ENCODE results near the gene ROBO1. TPM values are rescaled to one million over a fixed set of nuclear protein-coding genes. Genes with fewer than 3 reads are reported as not detected.

Gene ROBO1
- total RNA-seq, 2 donors from 2014 or later = not detected

- H3K9me3 ChIP-seq (ENCODE audit: control insufficient read depth, low read length, poor library complexity, severe bottlenecking) = no peaks in the 10 kb centered on the region
- ATAC-seq (no peak), DNase-seq (no peak)
- Mint-ChIP-seq H3K4me1 (no peaks in the 10 kb centered on the region), H3K27ac (no peak overlapping the region), H3K36me3 (ENCODE audit: low read depth) (no peaks in the 10 kb centered on the region), H3K27me3 (no peaks in the 10 kb centered on the region), H3K4me3 (no peak overlapping the region)
Observed at GRCh38 chr3:79264892-79265291, 502.9 kb downstream of the ROBO1 start.

- Mint-ChIP-seq H3K36me3 (ENCODE audit: low read depth) (no peaks in the 10 kb centered on the region), H3K4me3 (no peak overlapping the region), H3K4me1 (no peaks in the 10 kb centered on the region), H3K27ac (no peak overlapping the region), H3K27me3 (no peaks in the 10 kb centered on the region)
- DNase-seq (no peak), ATAC-seq (no peak)
- H3K9me3 ChIP-seq (ENCODE audit: control insufficient read depth, low read length, poor library complexity, severe bottlenecking) = no peaks in the 10 kb centered on the region
Observed at GRCh38 chr3:79263423-79263822, 504.4 kb downstream of the ROBO1 start.

- Mint-ChIP-seq H3K27me3 (no peaks in the 10 kb centered on the region), H3K4me1 (no peaks in the 10 kb centered on the region), H3K36me3 (ENCODE audit: low read depth) (no peaks in the 10 kb centered on the region), H3K27ac (no peak overlapping the region), H3K4me3 (no peak overlapping the region)
- no peak for DNase-seq
- peaks cover 2% of the 10 kb centered on the region for H3K9me3 ChIP-seq (ENCODE audit: control insufficient read depth, low read length, poor library complexity, severe bottlenecking)
- no peak for ATAC-seq
Observed at GRCh38 chr3:79258479-79258878, 509.3 kb downstream of the ROBO1 start.

GRCh38 chr3:79257791-79258190 lies 510.0 kb downstream of the ROBO1 start:
- DNase-seq (no peak), ATAC-seq (no peak)
- Mint-ChIP-seq H3K27ac (no peak overlapping the region), H3K27me3 (no peaks in the 10 kb centered on the region), H3K4me1 (no peaks in the 10 kb centered on the region), H3K36me3 (ENCODE audit: low read depth) (no peaks in the 10 kb centered on the region), H3K4me3 (no peak overlapping the region)
- peaks cover 2% of the 10 kb centered on the region for H3K9me3 ChIP-seq (ENCODE audit: control insufficient read depth, low read length, poor library complexity, severe bottlenecking)

- ATAC-seq (no peak), DNase-seq (no peak)
- H3K4me1 Mint-ChIP-seq = no peaks in the 10 kb centered on the region
- peaks cover 2% of the 10 kb centered on the region for H3K9me3 ChIP-seq (ENCODE audit: control insufficient read depth, low read length, poor library complexity, severe bottlenecking)
- H3K27me3 Mint-ChIP-seq = no peaks in the 10 kb centered on the region
- no peaks in the 10 kb centered on the region for H3K36me3 Mint-ChIP-seq (ENCODE audit: low read depth)
- no peak overlapping the region for H3K4me3 Mint-ChIP-seq
- no peak overlapping the region for H3K27ac Mint-ChIP-seq
Observed at GRCh38 chr3:79255702-79256101, 512.1 kb downstream of the ROBO1 start.

- Mint-ChIP-seq H3K4me1 (no peaks in the 10 kb centered on the region), H3K27me3 (no peaks in the 10 kb centered on the region), H3K27ac (no peak overlapping the region), H3K4me3 (no peak overlapping the region), H3K36me3 (ENCODE audit: low read depth) (no peaks in the 10 kb centered on the region)
- ATAC-seq (no peak), DNase-seq (no peak)
- peaks cover 2% of the 10 kb centered on the region for H3K9me3 ChIP-seq (ENCODE audit: control insufficient read depth, low read length, poor library complexity, severe bottlenecking)
Observed at GRCh38 chr3:79255292-79255691, 512.5 kb downstream of the ROBO1 start.

- H3K36me3 Mint-ChIP-seq (ENCODE audit: low read depth) = no peaks in the 10 kb centered on the region
- no peaks in the 10 kb centered on the region for H3K27me3 Mint-ChIP-seq
- DNase-seq (no peak), ATAC-seq (no peak)
- H3K9me3 ChIP-seq (ENCODE audit: control insufficient read depth, low read length, poor library complexity, severe bottlenecking) = peaks cover 2% of the 10 kb centered on the region
- no peak overlapping the region for H3K27ac Mint-ChIP-seq
- no peaks in the 10 kb centered on the region for H3K4me1 Mint-ChIP-seq
- H3K4me3 Mint-ChIP-seq = no peak overlapping the region
Observed at GRCh38 chr3:79253704-79254103, 514.1 kb downstream of the ROBO1 start.

- H3K9me3 ChIP-seq (ENCODE audit: control insufficient read depth, low read length, poor library complexity, severe bottlenecking) = peaks cover 2% of the 10 kb centered on the region
- Mint-ChIP-seq H3K4me3 (no peak overlapping the region), H3K4me1 (no peaks in the 10 kb centered on the region), H3K36me3 (ENCODE audit: low read depth) (no peaks in the 10 kb centered on the region), H3K27me3 (no peaks in the 10 kb centered on the region), H3K27ac (no peak overlapping the region)
- no peak for ATAC-seq
- no peak for DNase-seq
Observed at GRCh38 chr3:79253271-79253670, 514.5 kb downstream of the ROBO1 start.

GRCh38 chr3:79250746-79251145 lies 517.1 kb downstream of the ROBO1 start:
- no peak for DNase-seq
- no peak overlapping the region for H3K27ac Mint-ChIP-seq
- no peaks in the 10 kb centered on the region for H3K36me3 Mint-ChIP-seq (ENCODE audit: low read depth)
- no peaks in the 10 kb centered on the region for H3K27me3 Mint-ChIP-seq
- H3K4me3 Mint-ChIP-seq = no peak overlapping the region
- no peaks in the 10 kb centered on the region for H3K4me1 Mint-ChIP-seq
- ATAC-seq = no peak
- peaks cover 2% of the 10 kb centered on the region for H3K9me3 ChIP-seq (ENCODE audit: control insufficient read depth, low read length, poor library complexity, severe bottlenecking)

- ATAC-seq (no peak), DNase-seq (no peak)
- no peaks in the 10 kb centered on the region for H3K36me3 Mint-ChIP-seq (ENCODE audit: low read depth)
- no peaks in the 10 kb centered on the region for H3K4me1 Mint-ChIP-seq
- H3K27ac Mint-ChIP-seq = no peak overlapping the region
- no peak overlapping the region for H3K4me3 Mint-ChIP-seq
- H3K9me3 ChIP-seq (ENCODE audit: control insufficient read depth, low read length, poor library complexity, severe bottlenecking) = peaks cover 2% of the 10 kb centered on the region
- no peaks in the 10 kb centered on the region for H3K27me3 Mint-ChIP-seq
Observed at GRCh38 chr3:79249701-79250100, 518.1 kb downstream of the ROBO1 start.

GRCh38 chr3:79247725-79248043 lies 520.1 kb downstream of the ROBO1 start:
- H3K27ac Mint-ChIP-seq = no peak overlapping the region
- DNase-seq = no peak
- no peaks in the 10 kb centered on the region for H3K27me3 Mint-ChIP-seq

GRCh38 chr3:79246875-79247724 lies 520.7 kb downstream of the ROBO1 start:
- Mint-ChIP-seq H3K4me3 (no peak overlapping the region), H3K27ac (no peak overlapping the region)

More at GRCh38 chr3:79247725-79248043, 520.1 kb downstream of the ROBO1 start:
- Mint-ChIP-seq H3K4me3 (no peak overlapping the region), H3K4me1 (no peaks in the 10 kb centered on the region), H3K36me3 (ENCODE audit: low read depth) (no peaks in the 10 kb centered on the region)
- H3K9me3 ChIP-seq (ENCODE audit: control insufficient read depth, low read length, poor library complexity, severe bottlenecking) = no peaks in the 10 kb centered on the region
- ATAC-seq = no peak

GRCh38 chr3:79245284-79246138 lies 522.3 kb downstream of the ROBO1 start:
- Mint-ChIP-seq H3K4me1 (no peaks in the 10 kb centered on the region), H3K4me3 (no peak overlapping the region), H3K27ac (no peak overlapping the region), H3K36me3 (ENCODE audit: low read depth) (no peaks in the 10 kb centered on the region), H3K27me3 (no peaks in the 10 kb centered on the region)
- H3K9me3 ChIP-seq (ENCODE audit: control insufficient read depth, low read length, poor library complexity, severe bottlenecking) = no peaks in the 10 kb centered on the region
- ATAC-seq (no peak), DNase-seq (no peak)

More at GRCh38 chr3:79246875-79247724, 520.7 kb downstream of the ROBO1 start:
- ATAC-seq (no peak), DNase-seq (no peak)
- H3K4me1 Mint-ChIP-seq = no peaks in the 10 kb centered on the region
- no peaks in the 10 kb centered on the region for H3K9me3 ChIP-seq (ENCODE audit: control insufficient read depth, low read length, poor library complexity, severe bottlenecking)
- H3K36me3 Mint-ChIP-seq (ENCODE audit: low read depth) = no peaks in the 10 kb centered on the region
- H3K27me3 Mint-ChIP-seq = no peaks in the 10 kb centered on the region
